OCI-M1 (cell line): ENCODE measurements around the gene MYRIP.
"Not testable (repeated sequence)": the region's sequence is repeated elsewhere in the genome, so short reads cannot be mapped to it uniquely, and the experiment has no call there.

Experiments used
- DNase-seq: peaks from one replicate; lab custom pipeline; 2025; lab: John Stamatoyannopoulos, UW

Gene MYRIP

GRCh38 chr3:40237889-40238571, 428.6 kb downstream of the MYRIP start:
- DNase-seq: no peak

GRCh38 chr3:40240921-40241320, 431.5 kb downstream of the MYRIP start:
- peak; percentile 19 for DNase-seq

- DNase-seq: no peak
Measured at GRCh38 chr3:40242216-40242615, 432.8 kb downstream of the MYRIP start.

- DNase-seq: no peak
Measured at GRCh38 chr3:40242638-40243037, 433.2 kb downstream of the MYRIP start.

- no peak for DNase-seq
Measured at GRCh38 chr3:40243056-40243455, 433.6 kb downstream of the MYRIP start.

- no peak for DNase-seq
Measured at GRCh38 chr3:40247714-40248454, 438.5 kb downstream of the MYRIP start.

- DNase-seq: no peak
Measured at GRCh38 chr3:40248591-40248990, 439.2 kb downstream of the MYRIP start.

- no peak for DNase-seq
Measured at GRCh38 chr3:40249168-40249567, 439.8 kb downstream of the MYRIP start.

GRCh38 chr3:40254491-40254890, 445.1 kb downstream of the MYRIP start:
- DNase-seq: no peak

GRCh38 chr3:40254891-40255290, 445.5 kb downstream of the MYRIP start:
- DNase-seq: peak; percentile 15

- no peak for DNase-seq
Measured at GRCh38 chr3:40255532-40255931, 446.1 kb downstream of the MYRIP start.

- no peak for DNase-seq
Measured at GRCh38 chr3:40258064-40258463, 448.7 kb downstream of the MYRIP start.

GRCh38 chr3:40258555-40258954, 449.1 kb downstream of the MYRIP start:
- peak; percentile 35 for DNase-seq

GRCh38 chr3:40262331-40262730, 452.9 kb downstream of the MYRIP start:
- no peak for DNase-seq

- DNase-seq: no peak
Measured at GRCh38 chr3:40264451-40264850, 455.0 kb downstream of the MYRIP start.

- DNase-seq: no peak
Measured at GRCh38 chr3:40265181-40265580, 455.8 kb downstream of the MYRIP start.

GRCh38 chr3:40267937-40268724, 458.7 kb downstream of the MYRIP start:
- DNase-seq: peak; percentile 42

GRCh38 chr3:40268802-40269524, 459.6 kb downstream of the MYRIP start:
- no peak for DNase-seq

GRCh38 chr3:40278791-40279190, 469.4 kb downstream of the MYRIP start:
- peak; percentile 34 for DNase-seq

GRCh38 chr3:40281995-40282394, 472.6 kb downstream of the MYRIP start:
- no peak for DNase-seq

- not testable (repeated sequence) for DNase-seq
Measured at GRCh38 chr3:40283057-40283456, 473.6 kb downstream of the MYRIP start.

- DNase-seq: no peak
Measured at GRCh38 chr3:40287248-40287647, 477.8 kb downstream of the MYRIP start.
